Transverse colon (tissue), 4 donors: ENCODE results near the gene MAGI2. TPM values are rescaled to one million over a fixed set of nuclear protein-coding genes. Genes with fewer than 3 reads are reported as not detected.
"Not testable (repeated sequence)": the region's sequence is repeated elsewhere in the genome, so short reads cannot be mapped to it uniquely, and the experiment has no call there.

Source experiments
- DNase-seq: peaks from one replicate; pipeline ENCODE4 v3.0.0-alpha.2; 2019
- H3K27ac ChIP-seq, 4 donors: fragments of 200-600 bp; sonication (generic); 2 replicates each; pipeline ENCODE4 v1.5.1; 2016 to 2018; ENCODE audit warnings: inconsistent platforms in 4 of 4
- H3K27me3 ChIP-seq: fragments of 200-600 bp; sonication (generic); 2 replicates; pipeline ENCODE4 v1.5.1; 2017; ENCODE audit warnings: inconsistent platforms
- H3K36me3 ChIP-seq, 4 donors: fragments of 200-600 bp; sonication (generic); 2 replicates each; pipeline ENCODE4 v1.5.1; 2017 to 2019; ENCODE audit warnings: inconsistent platforms in 4 of 4
- H3K4me1 ChIP-seq, 4 donors: fragments of 200-600 bp; sonication (generic); 2 replicates each; pipeline ENCODE4 v1.5.1; 2017 to 2020; ENCODE audit warnings: inconsistent platforms in 4 of 4
- H3K4me3 ChIP-seq, 4 donors: fragments of 200-600 bp; sonication (generic); 1 replicate in 1 of 4; 2 replicates in 3 of 4; pipeline versions ENCODE4 v1.5.1 to v1.6.1; 2017 to 2019; ENCODE audit warnings: inconsistent platforms in 4 of 4
- H3K9me3 ChIP-seq, 2 donors: fragments of 200-600 bp; sonication (generic); 2 replicates each; pipeline ENCODE4 v1.5.1; 2017 to 2019; ENCODE audit warnings: inconsistent platforms in 2 of 2
- CTCF ChIP-seq, 5 experiments: fragments of 200-600 bp in 3 of 5; fragments of 450-650 bp in 2 of 5; sonication (generic) in 3 of 5; IDR thresholded peaks; 1 replicate in 2 of 5; 2 replicates in 3 of 5; pipeline ENCODE4 v1.5.1; 2016 to 2017; ENCODE audit warnings: antibody characterized with exemption in 5 of 5, inconsistent platforms in 3 of 5, mild to moderate bottlenecking in 2 of 5, moderate library complexity in 1 of 5
- EP300 ChIP-seq: sonication (generic); formaldehyde crosslinking; IDR thresholded peaks from one replicate; pipeline ENCODE4 v1.6.1; 2017; ENCODE audit warnings: antibody characterized with exemption, low read depth
- POLR2A ChIP-seq: fragments of 450-650 bp; IDR thresholded peaks from one replicate; pipeline ENCODE4 v1.6.1; 2016; ENCODE audit warnings: antibody characterized with exemption, mild to moderate bottlenecking, moderate library complexity
- POLR2AphosphoS5 ChIP-seq, 3 donors: sonication (generic); formaldehyde crosslinking; IDR thresholded peaks; one replicate each; pipeline ENCODE4 v1.6.1; 2016; ENCODE audit warnings: antibody characterized with exemption in 3 of 3
- WGBS, 2 donors: methylation state at CpG; one replicate each; pipeline ENCODE4 v1.1.5; 2018; ENCODE audit warnings: low coverage in 1 of 2; 5-methylcytosine and 5-hydroxymethylcytosine counted together
- in situ Hi-C, 4 donors: fragments of 200-750 bp; cut with MboI; loops; one replicate each; pipeline versions ENCODE4 v1.15.0 to v1.15.1; 2017; ENCODE audit warnings: low sequenced_read_pairs in 3 of 4, low pct_ligation_motif_present in 1 of 4, low pct_unique_long_range_greater_than_20kb in 1 of 4
- intact Hi-C: fragments of 100-400 bp; cut with DNase I; formaldehyde crosslinking; loops from one replicate; pipeline ENCODE4 v1.15.1; 2023; ENCODE audit warnings: low total_unique reads
- total RNA-seq, 4 donors: library from RNA; depleted of rRNA; stranded (reverse); fragments of >200 nt; gene quantifications; one replicate each; pipeline ENCODE4 v1.1.0, GENCODE V29; 2016

MAGI2 gene
- total RNA-seq, 4 donors from 2014 or later: 1.6 to 9.7 (median 4.1) TPM

- no peaks in the 10 kb centered on the region for H3K36me3 ChIP-seq
- H3K27me3 ChIP-seq: no peaks in the 10 kb centered on the region
- DNase-seq: no peak
- in situ Hi-C loops: no loop called here
- H3K4me3 ChIP-seq: no peak overlapping the region
- 52 to 56% methylated on average over 4 of the region's 4 CpGs for WGBS, 2 donors
- peaks cover 0 to 6% of the 10 kb centered on the region in 2 donors for H3K9me3 ChIP-seq
- intact Hi-C loops: no loop called here
- H3K27ac ChIP-seq: no peak overlapping the region
- H3K4me1 ChIP-seq: no peaks in the 10 kb centered on the region
- TF ChIP-seq EP300 (no peak), POLR2A (no peak), CTCF (IDR thresholded peaks at IDR 0.05) (no peak), POLR2AphosphoS5 (IDR thresholded peaks at IDR 0.05) (no peak)
Measured at GRCh38 chr7:78253850-78254725, 1199.4 kb downstream of the MAGI2 start.

GRCh38 chr7:78248867-78249266 is 1204.6 kb downstream of the MAGI2 start:
- DNase-seq: no peak
- TF ChIP-seq CTCF (IDR thresholded peaks at IDR 0.05): no peak
- in situ Hi-C loops: no loop called here
- Histone ChIP-seq H3K9me3 (peaks cover 14 to 19% of the 10 kb centered on the region in 2 donors), H3K4me1 (no peaks in the 10 kb centered on the region), H3K27ac (no peak overlapping the region), H3K36me3 (no peaks in the 10 kb centered on the region), H3K4me3 (no peak overlapping the region), H3K27me3 (no peaks in the 10 kb centered on the region)
- WGBS, 2 donors: 94% methylated on average over 4 of the region's 4 CpGs
- intact Hi-C loops: no loop called here

GRCh38 chr7:78247910-78248689 is 1205.4 kb downstream of the MAGI2 start:
- no peak for DNase-seq
- Histone ChIP-seq H3K4me3 (no peak overlapping the region), H3K27me3 (no peaks in the 10 kb centered on the region), H3K4me1 (no peaks in the 10 kb centered on the region), H3K27ac (no peak overlapping the region), H3K9me3 (peaks cover 14 to 19% of the 10 kb centered on the region in 2 donors), H3K36me3 (no peaks in the 10 kb centered on the region)
- intact Hi-C loops (no loop called here), in situ Hi-C loops (no loop called here)
- TF ChIP-seq POLR2A (no peak), POLR2AphosphoS5 (IDR thresholded peaks at IDR 0.05) (no peak), CTCF (IDR thresholded peaks at IDR 0.05) (no peak), EP300 (no peak)

GRCh38 chr7:78240179-78240578 is 1213.3 kb downstream of the MAGI2 start:
- 87 to 91% methylated on average over 1 of the region's 1 CpG for WGBS, 2 donors
- in situ Hi-C loops: not testable (repeated sequence)

More at GRCh38 chr7:78240179-78240578, 1213.3 kb downstream of the MAGI2 start:
- H3K27ac ChIP-seq, H3K4me1 ChIP-seq, H3K4me3 ChIP-seq, intact Hi-C loops, H3K9me3 ChIP-seq, DNase-seq, H3K36me3 ChIP-seq, H3K27me3 ChIP-seq: not testable (repeated sequence)
